HG03175 (cell line): ENCODE results near the gene STIMATE.

ENCODE experiments used
- ATAC-seq: cut with Tn5 transposase; IDR thresholded peaks from one replicate; pipeline ENCODE4 v1.9.1; 2021; ENCODE audit warnings: mild to moderate bottlenecking, moderate library complexity; ENCODE audit not compliant: unreplicated experiment

Gene STIMATE

DNA sequence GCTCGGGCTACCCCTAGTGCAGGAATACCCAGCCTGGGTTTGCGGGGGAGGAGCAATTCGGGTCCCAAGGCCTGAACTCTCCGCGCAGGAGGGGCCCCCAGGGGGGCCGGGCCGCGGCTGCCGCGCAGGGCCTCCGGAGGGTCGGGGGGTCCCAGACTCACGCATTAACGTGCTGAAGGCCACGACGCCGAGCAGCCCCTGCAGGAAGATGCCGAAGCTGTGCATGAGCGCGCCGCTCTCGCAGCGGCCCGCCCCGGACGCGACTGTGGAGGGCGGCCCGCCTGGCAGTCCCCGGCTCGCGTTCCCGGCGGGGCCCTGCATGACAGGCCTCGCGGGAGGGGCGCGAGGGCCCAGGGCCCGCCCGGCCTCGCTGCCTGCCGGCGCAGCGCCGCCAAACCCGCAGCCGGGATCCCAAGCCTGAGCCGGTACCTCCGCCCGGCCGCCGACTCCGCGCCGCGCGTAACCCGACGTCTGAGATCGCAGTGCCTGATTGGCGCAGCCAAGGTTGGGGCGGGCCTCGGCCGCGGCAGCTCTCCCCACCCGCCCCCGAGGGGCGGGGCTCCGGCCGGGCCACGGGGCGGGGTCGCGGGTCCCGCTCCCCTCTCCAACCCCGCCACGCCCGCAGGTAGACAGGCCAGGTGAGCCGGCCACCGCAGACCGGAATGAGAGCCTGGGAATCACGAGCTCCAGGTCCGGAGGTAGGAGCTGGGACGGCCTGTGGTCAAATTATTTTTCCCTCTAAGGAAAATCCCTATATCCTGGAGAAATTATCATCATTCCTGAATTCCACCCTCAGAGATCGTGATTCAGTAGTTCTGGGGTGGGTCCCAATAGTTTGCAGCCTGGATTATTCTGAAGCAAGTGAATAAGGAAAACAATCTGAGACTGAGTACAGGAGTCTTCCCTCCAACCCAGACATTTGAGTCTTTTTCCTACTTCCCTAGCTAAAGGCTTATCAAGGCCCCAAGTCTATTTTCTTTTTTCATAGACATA lies at the start of gene STIMATE:
STIMATE (minus strand) TSS at position 419 of the 993 bp plus-strand sequence; CDS start at position 321, 98 bp downstream.
- peak; percentile 93 for ATAC-seq

- no peak for ATAC-seq
These were observed 42.3 kb upstream of the STIMATE start for GRCh38 chr3:52939600-52939999.

GRCh38 chr3:52934630-52935530 lies 37.5 kb upstream of the STIMATE start:
- peak; percentile 77 for ATAC-seq

- ATAC-seq, result no peak
These were observed 34.5 kb upstream of the STIMATE start for GRCh38 chr3:52931889-52932288.

GRCh38 chr3:52931328-52931727 lies 34.0 kb upstream of the STIMATE start:
- no peak for ATAC-seq

GRCh38 chr3:52930748-52931147 lies 33.4 kb upstream of the STIMATE start:
- ATAC-seq, result no peak

GRCh38 chr3:52926554-52926953 lies 29.2 kb upstream of the STIMATE start:
- ATAC-seq, result no peak

- no peak for ATAC-seq
These were observed 28.3 kb upstream of the STIMATE start for GRCh38 chr3:52925405-52926313.

- ATAC-seq, result no peak
These were observed 26.6 kb upstream of the STIMATE start for GRCh38 chr3:52923963-52924362.

DNA sequence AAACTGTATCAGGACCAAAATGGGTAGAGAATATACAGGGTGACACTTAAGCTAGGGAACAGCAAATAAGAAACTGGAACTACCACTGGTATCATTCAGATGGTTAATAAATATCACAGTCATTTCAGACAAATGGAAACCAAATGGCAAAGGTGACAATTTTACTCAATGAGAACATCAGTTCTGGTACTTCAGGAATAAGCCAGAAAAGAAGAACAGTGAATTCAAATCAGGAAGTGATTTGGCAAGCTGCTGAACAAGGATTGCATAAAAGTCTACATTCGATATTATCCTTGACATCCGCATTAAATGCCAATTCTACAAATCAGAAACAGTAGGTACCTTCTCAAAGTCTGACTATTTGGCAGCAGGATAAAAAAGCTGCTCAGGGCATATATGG lies 23.5 kb upstream of the STIMATE start:
- no peak for ATAC-seq

- ATAC-seq, result no peak
These were observed 19.7 kb upstream of the STIMATE start for GRCh38 chr3:52917044-52917443.

DNA sequence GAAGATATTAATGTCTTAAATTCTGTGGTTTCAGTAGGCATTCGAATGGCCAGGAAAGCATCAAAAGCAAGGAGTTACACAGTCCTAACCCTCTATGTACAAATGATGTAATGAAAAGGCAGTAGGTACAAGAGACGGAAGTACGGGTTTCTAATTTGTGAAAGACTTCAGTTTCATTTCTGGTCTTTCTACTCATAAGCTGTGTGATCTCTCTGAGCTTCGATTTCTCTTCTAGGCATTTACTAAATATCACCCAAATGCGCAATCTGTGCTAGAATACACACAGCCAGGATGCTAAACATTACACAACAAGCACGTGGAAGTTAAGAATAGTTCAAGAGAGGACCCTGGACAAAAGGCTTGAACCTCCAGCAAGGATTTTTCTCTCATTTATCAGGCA lies 17.9 kb upstream of the STIMATE start:
- no peak for ATAC-seq

DNA sequence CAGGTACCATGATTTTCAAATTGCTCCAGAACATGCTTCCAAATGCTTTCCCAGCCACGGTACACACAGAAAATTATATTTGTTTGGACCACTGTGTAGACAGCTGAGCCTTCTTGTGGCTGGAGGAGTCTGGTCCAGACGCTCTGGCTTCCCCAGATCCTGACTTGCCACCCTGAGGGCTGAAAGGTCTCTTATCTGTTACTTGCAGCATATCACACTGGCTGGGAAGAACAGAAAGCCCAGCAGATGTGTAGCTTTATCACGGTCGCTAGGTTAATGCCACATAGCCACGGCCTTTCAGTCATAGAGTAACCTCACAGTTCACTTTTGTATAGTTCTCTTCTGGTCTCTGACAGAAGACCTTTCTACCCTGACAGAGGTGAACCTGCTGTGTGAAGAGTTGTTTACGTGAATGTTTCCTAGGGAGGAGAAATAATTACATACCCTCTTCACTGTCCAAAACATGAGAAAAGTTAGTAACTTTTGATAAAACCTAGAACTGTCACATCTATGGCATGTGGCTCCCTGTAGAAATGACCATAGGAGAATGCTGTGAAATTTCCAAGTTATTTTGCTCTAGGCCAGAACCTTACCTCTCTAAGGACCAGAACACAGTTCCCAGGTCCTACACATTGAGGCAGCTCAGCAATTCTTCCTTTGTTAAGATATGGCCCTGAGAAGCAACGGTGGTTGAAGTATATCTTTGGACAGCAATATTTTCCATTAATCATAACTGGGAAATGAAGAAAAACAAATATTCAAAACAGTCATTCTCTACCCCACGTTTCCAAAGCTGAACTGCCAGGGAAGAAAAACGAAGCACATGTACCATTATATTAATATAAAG lies 15.8 kb upstream of the STIMATE start:
- no peak for ATAC-seq

DNA sequence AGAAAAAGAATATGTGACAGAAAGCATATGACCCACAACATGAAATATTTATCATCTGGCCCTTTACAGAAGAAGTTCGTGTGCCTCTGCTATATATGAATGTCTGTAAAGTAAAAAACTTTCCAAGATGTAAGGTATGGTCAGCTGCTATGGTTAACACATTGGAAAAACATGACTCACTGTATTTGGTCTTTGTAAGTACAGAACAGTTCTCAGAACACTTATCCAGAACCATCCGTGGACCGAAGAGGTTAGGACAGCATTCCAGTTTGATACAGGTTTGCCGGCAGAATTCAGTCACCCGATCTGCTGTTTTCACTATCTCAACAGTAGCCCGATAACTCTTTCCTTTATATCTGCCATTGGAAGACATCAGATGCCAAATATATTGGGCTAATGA lies 13.5 kb upstream of the STIMATE start:
- no peak for ATAC-seq

- ATAC-seq, result no peak
These were observed 10.1 kb upstream of the STIMATE start for GRCh38 chr3:52907497-52907896.

- ATAC-seq, result no peak
These were observed 7.2 kb upstream of the STIMATE start for GRCh38 chr3:52904552-52904951.

- ATAC-seq, result no peak
These were observed 6.7 kb upstream of the STIMATE start for GRCh38 chr3:52904000-52904399.

DNA sequence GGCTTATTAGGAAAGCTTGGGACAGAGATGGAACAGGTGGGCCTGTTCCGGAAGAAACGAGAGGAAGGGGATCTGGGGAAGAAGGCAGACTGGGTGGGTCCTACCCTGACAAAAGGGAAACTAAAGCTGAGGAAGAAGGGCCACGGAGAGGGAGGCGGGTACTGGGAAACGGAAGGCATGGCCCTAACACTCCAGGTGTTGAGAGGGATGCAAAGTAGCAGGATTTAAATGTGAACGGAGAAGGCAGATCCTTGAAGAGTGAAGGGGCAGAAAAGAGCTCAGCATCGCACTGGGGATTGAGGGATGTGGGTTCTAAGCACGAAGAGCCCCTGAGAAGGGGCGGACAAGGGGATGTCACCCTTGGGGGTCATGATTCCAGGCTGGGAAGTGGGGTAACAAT lies 735 bp downstream of the STIMATE start:
- ATAC-seq, result no peak

GRCh38 chr3:52896151-52896550 lies 1.2 kb downstream of the STIMATE start:
- ATAC-seq, result no peak

- ATAC-seq, result no peak
These were observed 1.9 kb downstream of the STIMATE start for GRCh38 chr3:52895418-52895817.
